ENCODE results near the gene PRDM15. TPM values are rescaled to one million over a fixed set of nuclear protein-coding genes. Genes with fewer than 3 reads are reported as not detected.

PRDM15 gene
- polyA plus RNA-seq, 1 experiment = 5.1 TPM

- TF ChIP-seq, protein P1, sequence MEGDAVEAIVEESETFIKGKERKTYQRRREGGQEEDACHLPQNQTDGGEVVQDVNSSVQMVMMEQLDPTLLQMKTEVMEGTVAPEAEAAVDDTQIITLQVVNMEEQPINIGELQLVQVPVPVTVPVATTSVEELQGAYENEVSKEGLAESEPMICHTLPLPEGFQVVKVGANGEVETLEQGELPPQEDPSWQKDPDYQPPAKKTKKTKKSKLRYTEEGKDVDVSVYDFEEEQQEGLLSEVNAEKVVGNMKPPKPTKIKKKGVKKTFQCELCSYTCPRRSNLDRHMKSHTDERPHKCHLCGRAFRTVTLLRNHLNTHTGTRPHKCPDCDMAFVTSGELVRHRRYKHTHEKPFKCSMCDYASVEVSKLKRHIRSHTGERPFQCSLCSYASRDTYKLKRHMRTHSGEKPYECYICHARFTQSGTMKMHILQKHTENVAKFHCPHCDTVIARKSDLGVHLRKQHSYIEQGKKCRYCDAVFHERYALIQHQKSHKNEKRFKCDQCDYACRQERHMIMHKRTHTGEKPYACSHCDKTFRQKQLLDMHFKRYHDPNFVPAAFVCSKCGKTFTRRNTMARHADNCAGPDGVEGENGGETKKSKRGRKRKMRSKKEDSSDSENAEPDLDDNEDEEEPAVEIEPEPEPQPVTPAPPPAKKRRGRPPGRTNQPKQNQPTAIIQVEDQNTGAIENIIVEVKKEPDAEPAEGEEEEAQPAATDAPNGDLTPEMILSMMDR (IDR thresholded peaks at IDR 0.05; ENCODE audit: low read depth, low read length) = no peak
- Histone ChIP-seq H3K4me3 (ENCODE audit: low read depth, low read length) (no peak overlapping the region), H3K27me3 (ENCODE audit: control insufficient read depth, insufficient read depth, low read length) (no peaks in the 10 kb centered on the region), H3K27ac (ENCODE audit: low read depth, low read length) (no peak overlapping the region), H3K9me3 (ENCODE audit: control insufficient read depth, insufficient read depth, low read length) (no peaks in the 10 kb centered on the region)
- DNase-seq (ENCODE audit: low read depth, low spot score) = no peak
- POLR2A ChIA-PET = no interaction called here
- CTCF ChIA-PET = interaction anchor here (1.9 kb wide), 1 partner anchor 33 kb away, joined by 6 read pairs; no protein-coding TSS in a partner anchor
Observed at GRCh38 chr21:41850085-41850484, 29.1 kb downstream of the PRDM15 start.

- Histone ChIP-seq H3K27ac (ENCODE audit: low read depth, low read length) (no peak overlapping the region), H3K27me3 (ENCODE audit: control insufficient read depth, insufficient read depth, low read length) (no peaks in the 10 kb centered on the region), H3K4me3 (ENCODE audit: low read depth, low read length) (no peak overlapping the region), H3K9me3 (ENCODE audit: control insufficient read depth, insufficient read depth, low read length) (no peaks in the 10 kb centered on the region)
- ChIA-PET CTCF (interaction anchor here (0.6 kb wide), 1 partner anchor 10 kb away, joined by 4 read pairs; no protein-coding TSS in a partner anchor), POLR2A (no interaction called here)
- DNase-seq (ENCODE audit: low read depth, low spot score) = no peak
- TF ChIP-seq, protein P1 (IDR thresholded peaks at IDR 0.05; ENCODE audit: low read depth, low read length) = no peak
Observed at GRCh38 chr21:41848958-41849580, 30.1 kb downstream of the PRDM15 start.

GRCh38 chr21:41848533-41848932, 30.6 kb downstream of the PRDM15 start:
- Histone ChIP-seq H3K4me3 (ENCODE audit: low read depth, low read length) (no peak overlapping the region), H3K27ac (ENCODE audit: low read depth, low read length) (no peak overlapping the region), H3K9me3 (ENCODE audit: control insufficient read depth, insufficient read depth, low read length) (no peaks in the 10 kb centered on the region), H3K27me3 (ENCODE audit: control insufficient read depth, insufficient read depth, low read length) (no peaks in the 10 kb centered on the region)
- CTCF ChIA-PET = no interaction called here
- TF ChIP-seq, protein P1 (IDR thresholded peaks at IDR 0.05; ENCODE audit: low read depth, low read length) = no peak
- DNase-seq (ENCODE audit: low read depth, low spot score) = no peak
- POLR2A ChIA-PET = no interaction called here

GRCh38 chr21:41847066-41847804, 31.9 kb downstream of the PRDM15 start:
- peak overlapping the region; percentile 31 for H3K27ac ChIP-seq (ENCODE audit: low read depth, low read length)
- H3K4me3 ChIP-seq (ENCODE audit: low read depth, low read length) = no peak overlapping the region
- H3K9me3 ChIP-seq (ENCODE audit: control insufficient read depth, insufficient read depth, low read length) = no peaks in the 10 kb centered on the region
- ChIA-PET POLR2A (no interaction called here), CTCF (interaction anchor here (1.0 to 1.1 kb wide), 2 partner anchors 16 to 30 kb away, joined by 3 read pairs; no protein-coding TSS in a partner anchor)
- DNase-seq (ENCODE audit: low read depth, low spot score) = no peak
- TF ChIP-seq, protein P1 (IDR thresholded peaks at IDR 0.05; ENCODE audit: low read depth, low read length) = peak; percentile 26; the same call in 1 of the 2 replicates
- no peaks in the 10 kb centered on the region for H3K27me3 ChIP-seq (ENCODE audit: control insufficient read depth, insufficient read depth, low read length)

- H3K9me3 ChIP-seq (ENCODE audit: control insufficient read depth, insufficient read depth, low read length) = no peaks in the 10 kb centered on the region
- H3K27ac ChIP-seq (ENCODE audit: low read depth, low read length) = no peak overlapping the region
- ChIA-PET CTCF (interaction anchor here (1.0 to 1.1 kb wide), 2 partner anchors 17 to 30 kb away, joined by 3 read pairs; no protein-coding TSS in a partner anchor), POLR2A (no interaction called here)
- TF ChIP-seq, protein P1 (IDR thresholded peaks at IDR 0.05; ENCODE audit: low read depth, low read length) = no peak
- no peak for DNase-seq (ENCODE audit: low read depth, low spot score)
- no peaks in the 10 kb centered on the region for H3K27me3 ChIP-seq (ENCODE audit: control insufficient read depth, insufficient read depth, low read length)
- H3K4me3 ChIP-seq (ENCODE audit: low read depth, low read length) = no peak overlapping the region
Observed at GRCh38 chr21:41846536-41846935, 32.6 kb downstream of the PRDM15 start.
